Fibroblast of the aortic adventitia (primary cell): ENCODE results near the gene TSPAN17. TPM values are rescaled to one million over a fixed set of nuclear protein-coding genes. Genes with fewer than 3 reads are reported as not detected.
"Not testable (repeated sequence)": the region's sequence is repeated elsewhere in the genome, so short reads cannot be mapped to it uniquely, and the experiment has no call there.

ENCODE experiments used
- DNase-seq: peaks from one replicate; pipeline ENCODE4 v3.0.0-alpha.2; 2010; ENCODE audit warnings: low read depth
- H3K4me3 ChIP-seq: 2 replicates; pipeline ENCODE4 v1.5.1; 2011; ENCODE audit warnings: low read depth, mild to moderate bottlenecking, control low read depth, low read length, moderate library complexity
- total RNA-seq: library from RNA; depleted of rRNA; stranded (reverse); fragments of >200 nt; gene quantifications from 2 replicates; pipeline ENCODE4 v1.2.3, GENCODE V29; 2012; ENCODE audit warnings: low replicate concordance
- TF ChIP-seq, protein P1 (sequence below): IDR thresholded peaks from 2 replicates; pipeline ENCODE4 v1.5.1; 2011; ENCODE audit warnings: mild to moderate bottlenecking, low read length, control low read depth, inconsistent platforms; ENCODE audit not compliant: insufficient read depth

Gene TSPAN17, protein sequence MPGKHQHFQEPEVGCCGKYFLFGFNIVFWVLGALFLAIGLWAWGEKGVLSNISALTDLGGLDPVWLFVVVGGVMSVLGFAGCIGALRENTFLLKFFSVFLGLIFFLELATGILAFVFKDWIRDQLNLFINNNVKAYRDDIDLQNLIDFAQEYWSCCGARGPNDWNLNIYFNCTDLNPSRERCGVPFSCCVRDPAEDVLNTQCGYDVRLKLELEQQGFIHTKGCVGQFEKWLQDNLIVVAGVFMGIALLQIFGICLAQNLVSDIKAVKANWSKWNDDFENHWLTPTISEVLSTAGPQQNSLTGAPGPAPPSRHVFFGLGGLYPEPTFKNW
- total RNA-seq: 19.3 and 29.0 TPM in 2 replicates

DNA sequence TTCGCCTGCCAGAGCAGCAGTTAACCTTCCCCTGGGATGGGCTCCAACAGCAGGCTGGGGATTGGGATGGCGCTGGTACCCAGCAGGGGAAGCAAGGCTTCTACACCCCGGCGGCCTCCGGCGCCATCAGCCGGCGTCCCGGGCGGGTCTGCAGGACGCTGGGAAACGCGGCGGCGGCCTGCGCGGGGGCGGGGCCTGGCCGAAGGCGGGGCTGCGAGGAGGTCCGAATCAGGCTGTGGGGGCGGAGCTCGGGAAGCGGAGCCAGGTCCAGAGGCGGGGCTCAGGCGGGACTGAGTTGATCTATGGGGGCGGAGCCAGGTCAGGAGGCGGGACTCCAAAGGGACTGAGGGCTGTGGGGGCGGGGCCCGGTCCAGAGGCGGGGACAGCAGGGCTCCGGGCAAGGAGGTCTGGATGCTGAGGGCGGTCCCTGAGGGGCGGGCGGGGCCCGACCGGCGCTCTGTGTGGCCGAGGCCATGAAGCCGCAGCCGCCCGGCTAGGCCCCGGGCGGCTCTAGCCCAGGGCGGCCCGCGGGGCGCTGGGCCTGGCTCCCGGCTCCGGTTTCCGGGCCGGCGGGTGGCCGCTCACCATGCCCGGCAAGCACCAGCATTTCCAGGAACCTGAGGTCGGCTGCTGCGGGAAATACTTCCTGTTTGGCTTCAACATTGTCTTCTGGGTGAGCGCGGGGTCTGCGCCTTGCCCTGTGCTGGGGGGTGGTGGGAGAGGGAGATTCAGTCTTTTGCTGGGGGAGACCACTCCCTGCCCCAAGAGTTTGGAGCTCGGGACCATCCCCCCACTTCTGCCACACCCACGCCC, at the start of gene TSPAN17:
Gene TSPAN17, plus strand, starts transcription at position 455 of the 813 bp plus-strand sequence. Its CDS starts 132 bp downstream, at position 587.
- peak within 1 kb of the TSS; percentile 88 for H3K4me3 ChIP-seq
- TF ChIP-seq, protein P1, sequence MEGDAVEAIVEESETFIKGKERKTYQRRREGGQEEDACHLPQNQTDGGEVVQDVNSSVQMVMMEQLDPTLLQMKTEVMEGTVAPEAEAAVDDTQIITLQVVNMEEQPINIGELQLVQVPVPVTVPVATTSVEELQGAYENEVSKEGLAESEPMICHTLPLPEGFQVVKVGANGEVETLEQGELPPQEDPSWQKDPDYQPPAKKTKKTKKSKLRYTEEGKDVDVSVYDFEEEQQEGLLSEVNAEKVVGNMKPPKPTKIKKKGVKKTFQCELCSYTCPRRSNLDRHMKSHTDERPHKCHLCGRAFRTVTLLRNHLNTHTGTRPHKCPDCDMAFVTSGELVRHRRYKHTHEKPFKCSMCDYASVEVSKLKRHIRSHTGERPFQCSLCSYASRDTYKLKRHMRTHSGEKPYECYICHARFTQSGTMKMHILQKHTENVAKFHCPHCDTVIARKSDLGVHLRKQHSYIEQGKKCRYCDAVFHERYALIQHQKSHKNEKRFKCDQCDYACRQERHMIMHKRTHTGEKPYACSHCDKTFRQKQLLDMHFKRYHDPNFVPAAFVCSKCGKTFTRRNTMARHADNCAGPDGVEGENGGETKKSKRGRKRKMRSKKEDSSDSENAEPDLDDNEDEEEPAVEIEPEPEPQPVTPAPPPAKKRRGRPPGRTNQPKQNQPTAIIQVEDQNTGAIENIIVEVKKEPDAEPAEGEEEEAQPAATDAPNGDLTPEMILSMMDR: peak; percentile 19
- DNase-seq: peak; percentile 98

DNA sequence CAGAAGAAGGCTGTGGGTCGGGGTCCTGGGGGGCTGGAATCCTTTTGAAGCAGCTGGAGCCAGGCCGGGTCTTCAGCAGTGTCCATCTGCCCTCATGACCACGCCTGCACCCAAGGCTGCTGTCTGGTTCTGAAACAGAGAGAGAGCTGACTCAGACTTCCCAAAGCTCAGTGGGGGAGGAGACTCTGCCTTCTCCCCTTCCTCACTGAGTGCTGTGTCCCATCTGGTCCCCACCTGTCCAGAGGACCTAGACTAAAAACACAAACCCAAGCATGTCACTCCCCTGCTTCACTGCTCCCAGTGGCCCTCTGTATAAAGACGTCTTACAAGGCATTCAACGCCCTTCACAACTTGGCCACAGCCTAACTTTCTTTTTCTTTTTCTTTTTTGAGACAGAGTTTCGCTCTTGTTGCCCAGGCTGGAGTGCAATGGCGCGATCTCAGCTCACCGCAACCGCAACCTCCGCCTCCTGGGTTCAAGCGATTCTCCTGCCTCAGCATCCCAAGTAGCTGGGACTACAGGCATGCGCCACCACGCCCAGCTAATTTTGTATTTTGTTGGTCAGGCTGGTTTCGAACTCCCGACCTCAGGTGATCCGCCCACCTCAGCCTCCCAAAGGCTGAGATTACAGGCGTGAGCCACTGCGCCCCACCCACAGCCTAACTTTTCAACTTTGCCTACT, 47.4 kb upstream of the TSPAN17 start:
- H3K4me3 ChIP-seq, DNase-seq: not testable (repeated sequence)

DNA sequence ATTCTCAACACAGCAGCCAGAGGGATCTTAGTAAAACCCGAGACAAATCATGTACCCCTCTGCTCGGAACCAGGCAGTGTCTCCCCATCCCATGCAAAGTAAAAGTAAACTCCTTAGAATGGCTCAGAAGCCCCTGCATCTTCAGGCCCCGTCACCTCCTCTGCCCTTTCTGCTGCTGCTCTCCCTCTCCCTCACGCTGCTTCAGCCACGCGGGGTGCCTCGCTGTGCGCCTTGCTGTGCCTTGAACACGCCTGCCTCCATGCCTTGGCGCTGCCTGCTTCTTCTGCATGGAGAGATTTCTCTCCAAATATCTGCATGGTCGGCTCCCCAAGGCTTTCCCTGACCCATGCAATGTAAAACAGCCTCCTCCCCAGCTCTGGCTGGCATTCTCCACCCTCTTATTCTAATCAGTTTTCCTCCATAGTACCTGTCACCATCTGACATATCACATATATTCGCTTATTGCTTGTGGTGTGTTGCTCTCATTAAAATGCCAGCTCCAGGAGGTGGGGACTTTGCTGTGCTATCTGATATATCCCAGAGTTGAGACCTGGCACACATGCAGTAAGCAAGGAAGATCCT, 45.3 kb upstream of the TSPAN17 start:
- no peak for DNase-seq
- no peak overlapping the region for H3K4me3 ChIP-seq
- TF ChIP-seq, protein P1: no peak

DNA sequence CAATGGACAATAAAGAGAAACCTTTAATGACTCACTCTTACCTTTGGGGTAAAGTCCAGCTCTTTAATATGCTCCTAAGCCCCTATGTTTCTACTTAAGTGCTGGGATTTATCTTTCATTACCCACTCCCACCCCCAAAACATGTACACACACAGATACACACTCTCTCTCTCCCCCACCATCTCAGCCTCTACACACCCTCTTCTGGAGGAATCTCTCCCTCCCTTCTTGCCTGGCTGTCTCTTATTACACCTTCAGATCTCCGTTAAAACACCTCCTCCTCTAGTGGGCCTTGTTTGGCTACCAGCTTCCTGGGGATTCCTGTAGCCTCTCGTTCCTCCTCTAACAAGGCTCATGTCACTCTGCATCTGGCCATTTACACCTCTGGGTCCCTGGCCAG, 44.2 kb upstream of the TSPAN17 start:
- TF ChIP-seq, protein P1: no peak
- no peak for DNase-seq

DNA sequence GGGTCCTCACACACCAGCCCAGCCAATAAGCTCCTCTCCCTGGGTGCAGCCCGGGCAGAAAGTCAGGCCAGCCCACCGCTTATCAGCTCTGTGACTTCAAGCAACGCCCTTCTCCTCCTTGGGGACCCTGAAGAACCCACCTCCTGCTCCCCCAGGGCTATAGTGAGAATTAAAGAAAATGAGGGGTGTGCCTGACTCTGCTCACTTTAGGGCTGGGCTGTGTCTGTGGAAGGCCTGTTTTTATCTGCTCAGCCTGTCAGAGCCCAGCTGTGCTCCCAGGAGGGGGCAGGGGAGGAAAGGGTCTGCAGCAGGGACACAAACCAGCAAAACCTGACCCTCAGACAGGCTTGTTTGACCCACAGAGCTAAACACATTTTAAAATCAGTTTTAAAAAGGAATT, 41.3 kb upstream of the TSPAN17 start:
- TF ChIP-seq, protein P1: no peak
- H3K4me3 ChIP-seq: no peak overlapping the region
- DNase-seq: no peak

More for the DNA sequence above, 44.2 kb upstream of the TSPAN17 start:
- H3K4me3 ChIP-seq: no peak overlapping the region

DNA sequence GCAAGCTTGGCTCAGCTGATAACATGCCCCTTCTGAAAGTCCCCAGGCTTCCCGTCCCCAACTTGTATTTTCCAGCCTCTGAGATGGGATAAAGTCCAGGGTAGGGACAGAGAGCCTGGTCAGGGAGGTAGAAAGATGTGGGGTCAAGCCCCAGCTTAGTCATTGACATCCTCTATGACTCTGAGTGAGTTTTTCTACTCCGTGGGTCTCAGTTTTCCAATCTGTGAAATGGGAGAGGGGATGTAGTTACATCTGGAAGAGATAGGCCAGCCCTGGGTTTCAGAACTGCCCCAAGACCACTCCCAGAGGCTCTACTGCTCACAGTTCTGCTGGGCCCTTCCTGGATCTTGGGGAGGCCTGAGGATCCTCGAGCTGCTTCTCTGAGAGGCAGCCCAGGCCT, 40.4 kb upstream of the TSPAN17 start:
- TF ChIP-seq, protein P1: no peak
- DNase-seq: no peak
- no peak overlapping the region for H3K4me3 ChIP-seq
